Measurements from ENCODE around the gene FRMPD3. TPM values are rescaled to one million over a fixed set of nuclear protein-coding genes. Genes with fewer than 3 reads are reported as not detected.

Gene FRMPD3
- total RNA-seq, 4 donors from 2014 or later, result under 0.01 to 0.75 (median 0.16) TPM; not detected in 1

GRCh38 chrX:107493141-107493540 is 43.7 kb downstream of the FRMPD3 start:
- in situ Hi-C loops (cut with MboI; ENCODE audit: low pct_ligation_motif_present in 1 of 4, low pct_unique_long_range_greater_than_20kb in 1 of 4, low sequenced_read_pairs in 3 of 4) (no loop called here), intact Hi-C loops (cut with DNase I; ENCODE audit: low total_unique reads) (no loop called here)
- no peak for DNase-seq
- no peak for TF ChIP-seq CTCF (IDR thresholded peaks at IDR 0.05)
- TF ChIP-seq POLR2A (IDR thresholded peaks at IDR 0.05), result no peak
- no peak for TF ChIP-seq EP300 (IDR thresholded peaks at IDR 0.05; ENCODE audit: low read depth)
- TF ChIP-seq POLR2AphosphoS5 (IDR thresholded peaks at IDR 0.05), result no peak
- Histone ChIP-seq H3K4me1 (no peaks in the 10 kb centered on the region), H3K27me3 (no peaks in the 10 kb centered on the region), H3K4me3 (no peak overlapping the region), H3K27ac (no peak overlapping the region), H3K36me3 (no peaks in the 10 kb centered on the region), H3K9me3 (no peaks in the 10 kb centered on the region)
- WGBS, 2 donors (ENCODE audit: low coverage in 1 of 2), result 76 to 92% methylated on average over 2 of the region's 2 CpGs

- DNase-seq, result no peak
Measured at GRCh38 chrX:107496786-107497185, 47.3 kb downstream of the FRMPD3 start.

More at GRCh38 chrX:107496786-107497185, 47.3 kb downstream of the FRMPD3 start:
- Histone ChIP-seq H3K36me3 (no peaks in the 10 kb centered on the region), H3K9me3 (no peaks in the 10 kb centered on the region), H3K27ac (no peak overlapping the region), H3K4me1 (no peaks in the 10 kb centered on the region), H3K4me3 (no peak overlapping the region), H3K27me3 (no peaks in the 10 kb centered on the region)
- WGBS, 2 donors (ENCODE audit: low coverage in 1 of 2), result 70% methylated on average over 3 of the region's 3 CpGs; no CpG with 5 or more reads in 1 of the 2 donors
- intact Hi-C loops (cut with DNase I; ENCODE audit: low total_unique reads) (no loop called here), in situ Hi-C loops (cut with MboI; ENCODE audit: low pct_ligation_motif_present in 1 of 4, low pct_unique_long_range_greater_than_20kb in 1 of 4, low sequenced_read_pairs in 3 of 4) (no loop called here)
- TF ChIP-seq POLR2AphosphoS5 (IDR thresholded peaks at IDR 0.05) (no peak), POLR2A (IDR thresholded peaks at IDR 0.05) (no peak), EP300 (IDR thresholded peaks at IDR 0.05; ENCODE audit: low read depth) (no peak), CTCF (IDR thresholded peaks at IDR 0.05) (no peak)

Other genes with a start within 250 kb of the FRMPD3 start
- 1 to 10 TPM in 3 of 4 donors, not detected in 1; 1.5 to 6.4 (median 3.5) TPM for gene NUP62CL, start 243.2 kb upstream of the FRMPD3 start, total RNA-seq
- not detected for gene DNAAF6, start 243.0 kb upstream of the FRMPD3 start, total RNA-seq
- 10 to 100 TPM in 2 of 4 donors, 1 to 10 TPM in 2; 1.5 to 16.5 (median 12.4) TPM for gene PRPS1, start 178.9 kb downstream of the FRMPD3 start, total RNA-seq

All from transverse colon (tissue), 4 donors.